ENCODE measurements around the gene ZBTB21.
"Not testable (repeated sequence)": the region's sequence is repeated elsewhere in the genome, so short reads cannot be mapped to it uniquely, and the experiment has no call there.

Gene ZBTB21

DNA sequence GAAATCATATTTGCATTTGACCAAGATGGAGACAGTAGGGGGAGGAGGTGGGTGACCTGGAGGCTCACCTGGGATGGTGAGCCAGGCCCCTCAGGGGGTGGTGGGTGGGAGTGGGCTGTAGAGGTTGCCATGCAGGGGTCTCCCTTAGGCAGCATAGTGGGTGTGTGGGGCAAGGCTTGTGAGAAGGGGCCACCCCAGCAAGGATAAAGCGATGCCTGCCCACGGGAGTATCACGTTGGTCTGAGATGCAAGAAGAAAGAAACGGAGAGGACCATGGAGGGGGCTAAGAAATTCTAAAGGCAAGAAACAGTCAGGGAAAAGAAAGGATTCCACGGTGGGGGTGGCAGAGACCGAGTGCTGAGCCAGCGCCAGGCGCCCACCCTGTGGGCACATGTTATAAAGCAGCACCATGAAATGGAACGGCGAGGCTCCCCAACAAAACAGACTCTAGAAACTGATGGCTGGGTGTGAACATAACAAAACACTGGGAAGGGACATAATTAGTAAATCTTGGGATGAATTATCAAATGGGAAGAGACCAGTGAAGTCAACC, 44.6 kb downstream of the ZBTB21 start:
- no peak for DNase-seq

DNA sequence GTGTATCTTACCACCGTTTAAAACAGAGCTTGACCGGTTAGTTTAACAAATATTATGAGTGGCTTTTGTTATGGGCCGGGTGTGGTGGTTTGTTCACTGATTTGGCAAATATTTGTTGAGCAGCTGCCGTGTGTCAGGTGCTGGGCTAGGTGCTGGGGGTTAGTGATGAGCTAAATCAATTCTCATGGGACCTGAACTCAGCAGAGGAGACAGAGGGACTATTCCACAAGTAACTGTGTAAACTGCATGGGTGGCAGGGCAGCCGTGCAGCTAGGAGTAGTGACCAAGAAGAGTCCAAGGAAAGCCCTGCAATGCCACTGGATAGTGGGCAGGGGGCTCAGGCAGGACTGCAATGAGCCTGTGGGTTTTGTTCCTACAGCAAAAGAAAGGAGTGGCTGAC, 45.1 kb downstream of the ZBTB21 start:
- DNase-seq: no peak

DNA sequence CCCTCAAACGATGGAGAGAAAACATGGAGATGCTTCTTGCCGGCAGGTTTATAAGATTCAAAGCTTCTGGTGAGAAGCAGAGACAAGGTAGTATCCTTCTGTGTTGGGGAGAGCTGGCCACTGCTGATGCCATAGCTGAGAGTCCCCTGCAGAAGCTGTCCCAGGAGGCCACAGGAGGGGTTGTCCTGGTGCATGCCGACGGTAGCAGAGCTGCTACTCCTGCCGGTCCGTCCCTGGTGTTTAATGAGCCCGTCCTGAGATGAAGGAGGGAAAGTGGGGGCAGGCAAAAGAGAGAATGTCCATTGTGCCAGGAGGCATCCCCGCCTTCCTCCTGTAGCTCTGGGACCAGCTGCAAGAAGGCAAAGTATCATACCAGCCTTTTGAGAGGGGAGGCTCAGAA, 46.0 kb downstream of the ZBTB21 start:
- DNase-seq: no peak

DNA sequence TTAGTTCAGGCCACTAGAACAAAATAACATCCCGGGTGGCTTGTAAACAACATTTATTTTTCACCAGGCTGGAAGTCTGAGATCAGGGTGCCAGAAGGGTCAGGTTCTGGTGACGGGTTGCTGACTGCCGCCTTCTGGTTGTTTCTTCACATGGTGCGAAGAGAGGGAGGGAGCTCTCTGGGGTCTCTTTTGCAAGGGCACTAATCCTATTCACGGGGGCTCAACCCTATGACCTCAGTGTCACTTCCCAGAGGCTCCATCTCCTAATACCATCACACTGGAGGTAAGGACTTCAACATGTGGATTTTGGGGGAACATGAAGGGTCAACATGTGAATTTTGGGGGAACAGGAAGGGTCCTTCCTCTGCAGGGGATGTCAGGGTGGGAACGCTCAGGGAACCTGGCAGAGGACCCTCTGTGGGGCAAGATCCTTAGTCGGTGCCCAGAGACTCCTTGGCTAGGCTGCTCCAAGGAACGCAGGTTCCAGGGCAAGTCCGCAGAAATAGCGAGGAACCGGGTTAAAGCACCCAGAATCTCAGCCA, 47.7 kb downstream of the ZBTB21 start:
- no peak for DNase-seq

DNA sequence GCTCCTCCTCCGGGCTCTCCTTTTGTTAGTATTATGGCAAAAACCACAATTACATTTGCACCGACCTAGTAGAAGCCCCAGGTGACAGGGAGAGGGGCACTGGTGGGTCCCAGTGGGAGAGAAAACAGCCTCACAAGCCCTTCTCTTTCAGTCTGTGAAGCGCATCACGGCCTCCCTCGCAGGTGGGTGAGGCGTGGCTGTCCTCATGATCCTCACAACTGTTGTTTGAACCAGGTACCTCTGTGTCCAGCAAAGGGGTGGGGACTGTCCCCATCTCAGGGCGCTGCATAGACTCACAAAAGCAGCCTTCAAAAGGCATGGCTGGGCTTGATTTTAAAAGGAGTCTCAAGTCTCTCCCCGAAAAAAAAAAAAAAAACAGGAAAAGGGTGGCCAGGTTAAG, 48.4 kb downstream of the ZBTB21 start:
- no peak for DNase-seq

DNA sequence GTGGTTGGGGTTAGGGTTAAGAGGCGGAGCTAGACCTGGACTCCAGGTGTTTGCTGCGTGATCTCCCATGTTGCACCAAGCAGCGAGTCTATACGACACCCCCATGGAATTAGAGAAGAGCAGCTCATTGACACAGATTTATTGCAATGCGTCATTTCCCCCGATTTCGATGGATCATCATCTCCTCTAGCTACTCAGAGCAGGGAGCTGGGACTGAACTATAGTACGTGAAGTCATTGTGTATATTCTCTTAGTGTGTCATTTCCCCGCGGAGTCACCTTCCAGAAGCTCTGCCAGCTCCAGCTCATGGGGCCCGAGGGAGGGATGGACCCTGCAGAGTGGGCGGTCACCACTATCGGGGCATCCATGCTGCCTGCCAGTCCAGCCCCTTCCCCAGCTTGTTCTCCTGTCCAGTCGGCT, 48.9 kb downstream of the ZBTB21 start:
- no peak for DNase-seq

DNA sequence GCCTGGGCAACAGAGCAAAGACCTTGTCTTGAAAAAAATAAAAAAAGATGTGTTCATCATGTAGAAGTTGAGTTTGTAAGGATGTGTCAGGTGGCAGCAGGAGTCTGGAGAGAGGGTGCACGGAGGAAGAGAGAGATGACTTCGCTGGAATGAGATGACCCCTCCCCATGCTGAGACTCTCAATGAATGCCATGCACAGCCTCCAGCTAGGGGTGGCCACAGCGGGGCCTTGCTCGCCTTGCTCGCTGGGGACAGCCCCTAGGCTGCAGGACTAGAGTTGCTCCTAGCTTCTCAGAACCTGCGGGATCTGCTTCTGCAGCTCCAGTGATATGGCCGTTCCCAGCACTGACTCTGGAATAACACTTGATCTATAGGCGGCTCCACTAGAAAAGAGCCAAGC, 49.8 kb downstream of the ZBTB21 start:
- no peak for DNase-seq

DNA sequence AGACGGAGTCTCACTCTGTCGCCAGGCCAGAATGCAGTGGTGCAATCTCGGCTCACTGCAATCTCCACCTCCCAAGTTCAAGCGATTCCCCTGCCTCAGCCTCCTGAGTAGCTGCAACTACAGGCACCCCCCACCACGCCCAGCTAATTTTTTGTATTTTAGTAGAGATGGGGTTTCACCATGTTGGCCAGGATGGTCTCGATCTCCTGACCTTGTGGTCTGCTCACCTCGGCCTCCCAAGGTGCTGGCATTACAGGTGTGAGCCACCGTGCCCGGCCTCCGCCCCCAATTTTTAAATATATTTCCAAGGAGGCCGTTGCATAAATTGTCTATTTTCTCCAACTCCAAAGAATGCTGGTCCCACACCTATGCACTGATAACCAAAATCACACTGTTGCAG, 50.5 kb downstream of the ZBTB21 start:
- DNase-seq: not testable (repeated sequence)

DNA sequence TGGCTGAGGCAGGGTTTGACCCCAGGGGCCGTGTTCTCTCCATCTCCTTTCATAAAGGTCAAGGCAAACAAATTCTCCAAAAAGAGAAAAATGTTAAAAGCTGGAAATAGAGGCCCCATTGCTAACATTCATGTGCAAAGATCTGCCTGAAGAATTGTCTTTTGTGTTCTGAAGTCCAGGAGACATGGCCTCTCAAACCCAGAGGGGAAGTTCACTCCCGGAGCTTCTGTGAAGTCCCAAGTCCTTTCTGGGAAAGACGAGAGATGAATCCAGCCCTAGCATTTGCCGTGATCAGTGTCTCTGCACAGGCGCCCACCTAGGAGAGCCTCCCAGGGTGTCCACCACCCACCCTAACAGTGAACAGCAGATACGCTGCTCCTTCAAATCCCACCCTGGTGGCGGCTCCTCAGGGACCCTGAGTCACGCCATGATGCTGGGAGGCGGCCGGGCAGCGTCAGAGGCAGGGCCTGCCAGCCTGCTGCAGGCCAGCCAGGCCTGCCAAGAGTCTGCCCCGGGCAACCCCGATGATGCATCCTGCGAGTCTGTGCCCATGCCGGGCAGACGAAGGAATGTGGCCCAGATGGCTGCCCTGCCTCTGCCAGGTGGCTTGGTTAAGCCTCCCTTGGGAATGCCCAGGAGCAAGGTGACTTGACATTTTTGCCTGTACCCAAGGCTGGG, 51.1 kb downstream of the ZBTB21 start:
- DNase-seq: no peak

DNA sequence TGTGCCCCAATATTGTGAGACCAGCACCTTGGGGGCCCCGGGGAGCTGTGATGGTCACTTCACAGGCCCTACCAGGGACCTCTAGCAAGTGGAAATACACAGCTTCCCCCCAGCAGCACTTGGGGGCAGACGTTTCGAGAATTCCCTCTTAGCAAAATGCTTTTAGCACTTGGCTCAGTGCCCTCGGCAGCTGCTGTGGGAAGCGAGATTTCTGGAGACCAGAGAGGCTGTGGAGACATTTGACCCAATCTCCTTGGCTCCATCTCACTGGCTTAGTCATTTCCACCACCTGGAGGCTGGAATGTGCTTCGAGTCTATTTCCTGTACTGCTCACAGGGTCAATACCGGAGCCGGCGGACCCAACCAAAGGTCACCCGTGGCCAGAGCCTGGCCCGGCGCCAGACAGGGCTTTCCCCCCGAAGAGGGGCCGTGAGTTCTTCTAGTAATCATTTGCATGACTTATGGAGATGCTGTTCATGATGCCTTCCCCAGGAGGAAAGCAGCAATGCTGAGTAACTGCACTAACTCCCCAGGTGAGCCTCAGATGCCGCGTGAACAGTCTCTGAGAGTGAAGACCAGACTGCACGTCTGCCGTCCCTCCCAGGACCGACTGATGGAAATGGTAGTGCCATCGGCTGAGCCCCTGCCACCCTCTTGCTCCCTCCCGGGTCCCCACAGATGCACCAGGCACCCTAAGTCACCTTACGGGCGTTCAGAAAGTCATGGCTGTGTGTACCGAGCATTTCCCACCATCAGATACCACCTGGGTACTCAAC, 52.0 kb downstream of the ZBTB21 start:
- no peak for DNase-seq

DNA sequence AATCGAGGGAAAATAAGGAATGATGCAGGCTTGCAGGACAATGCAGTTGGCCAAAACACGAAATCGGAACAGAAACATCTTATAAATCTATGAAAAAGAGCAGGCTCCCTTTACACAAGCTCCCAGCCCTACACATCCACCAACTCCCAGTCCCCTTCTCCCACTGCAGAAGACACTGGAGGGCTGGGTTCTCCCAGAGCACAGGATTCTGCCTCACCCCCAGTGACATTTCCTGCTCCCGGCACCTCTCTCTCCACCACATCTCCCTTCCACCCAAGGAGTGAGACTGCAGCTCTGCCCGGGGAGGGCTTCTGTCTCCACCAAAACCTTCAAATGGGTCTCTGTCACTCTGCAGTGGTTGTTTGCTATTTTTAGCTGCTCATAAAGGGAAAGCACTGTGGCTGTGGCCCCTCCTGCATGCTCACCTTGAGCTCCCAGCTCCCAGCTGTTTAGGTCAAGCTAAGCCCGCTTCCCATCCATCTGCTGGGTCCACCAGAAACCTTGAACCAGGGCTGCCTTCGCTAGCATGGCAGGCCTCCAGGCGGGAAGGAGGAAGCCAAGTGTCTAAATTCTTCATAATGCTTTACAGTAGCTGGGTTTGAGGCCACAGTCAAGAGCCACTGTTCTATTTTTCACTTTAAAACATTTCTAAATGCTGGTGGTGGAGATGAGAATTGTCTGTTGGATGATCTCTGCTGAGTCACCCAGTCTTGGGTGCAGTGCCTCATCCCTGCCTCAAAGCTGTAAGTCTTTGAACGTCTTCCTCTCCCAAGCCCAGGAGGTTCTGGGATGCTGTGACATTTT, 53.0 kb downstream of the ZBTB21 start:
- no peak for DNase-seq

DNA sequence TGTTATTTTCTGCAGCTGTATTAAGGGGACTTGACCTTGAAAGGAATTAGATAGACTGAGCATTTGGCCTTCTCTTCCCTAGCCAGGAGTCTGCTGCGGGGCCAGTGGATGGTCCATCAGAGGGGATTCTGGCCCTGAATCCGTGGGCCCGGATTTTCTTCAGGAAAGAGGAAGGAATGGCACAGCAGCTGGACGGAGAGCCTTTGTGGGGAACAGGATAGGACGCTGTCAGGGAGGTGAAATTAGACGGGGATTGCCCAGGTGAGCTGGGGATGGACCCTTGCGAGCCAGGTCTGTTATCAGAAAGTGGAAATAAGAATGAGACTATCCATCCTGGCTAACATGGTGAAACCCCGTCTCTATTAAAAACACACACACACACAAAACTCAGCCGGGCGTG, 54.6 kb downstream of the ZBTB21 start:
- no peak for DNase-seq

DNA sequence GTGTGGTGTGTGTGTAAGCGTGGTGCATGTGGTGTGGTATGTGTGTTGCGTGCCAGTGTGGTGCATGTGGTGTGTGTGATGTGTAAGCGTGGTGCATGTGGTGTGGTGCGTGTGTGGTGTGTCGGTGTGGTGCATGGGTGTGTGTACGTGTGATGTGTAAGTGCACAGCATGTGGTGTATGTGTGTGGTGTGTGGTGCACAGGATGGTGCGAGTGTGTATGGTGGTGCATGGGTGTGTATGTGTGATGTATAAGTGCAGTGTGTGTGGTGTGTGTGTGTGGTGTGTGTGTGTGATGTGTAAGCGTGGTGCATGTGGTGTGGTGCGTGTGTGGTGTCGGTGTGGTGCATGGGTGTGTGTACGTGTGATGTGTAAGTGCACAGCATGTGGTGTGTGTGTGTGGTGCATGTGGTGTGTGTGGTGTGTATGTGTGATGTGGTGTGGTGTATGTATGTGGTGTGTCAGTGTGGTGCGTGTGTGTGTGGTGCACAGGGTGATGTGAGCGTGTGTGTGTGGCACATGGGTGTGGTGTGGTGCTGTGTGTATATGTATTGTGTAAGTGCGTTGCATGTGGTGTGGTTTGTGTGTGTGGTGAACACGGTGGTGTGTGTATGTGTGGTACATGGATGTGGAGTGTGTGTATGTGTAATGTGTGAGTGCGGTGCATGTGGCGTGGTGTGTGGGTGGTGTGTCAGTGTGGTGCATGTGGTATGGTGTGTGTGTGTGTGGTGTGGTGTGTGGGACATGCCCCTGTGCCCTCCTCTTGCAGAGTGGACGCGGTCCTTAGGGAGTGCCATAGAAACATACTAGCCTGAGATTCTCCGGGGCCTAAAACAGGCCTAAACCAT, 55.3 kb downstream of the ZBTB21 start:
- DNase-seq: no peak

DNA sequence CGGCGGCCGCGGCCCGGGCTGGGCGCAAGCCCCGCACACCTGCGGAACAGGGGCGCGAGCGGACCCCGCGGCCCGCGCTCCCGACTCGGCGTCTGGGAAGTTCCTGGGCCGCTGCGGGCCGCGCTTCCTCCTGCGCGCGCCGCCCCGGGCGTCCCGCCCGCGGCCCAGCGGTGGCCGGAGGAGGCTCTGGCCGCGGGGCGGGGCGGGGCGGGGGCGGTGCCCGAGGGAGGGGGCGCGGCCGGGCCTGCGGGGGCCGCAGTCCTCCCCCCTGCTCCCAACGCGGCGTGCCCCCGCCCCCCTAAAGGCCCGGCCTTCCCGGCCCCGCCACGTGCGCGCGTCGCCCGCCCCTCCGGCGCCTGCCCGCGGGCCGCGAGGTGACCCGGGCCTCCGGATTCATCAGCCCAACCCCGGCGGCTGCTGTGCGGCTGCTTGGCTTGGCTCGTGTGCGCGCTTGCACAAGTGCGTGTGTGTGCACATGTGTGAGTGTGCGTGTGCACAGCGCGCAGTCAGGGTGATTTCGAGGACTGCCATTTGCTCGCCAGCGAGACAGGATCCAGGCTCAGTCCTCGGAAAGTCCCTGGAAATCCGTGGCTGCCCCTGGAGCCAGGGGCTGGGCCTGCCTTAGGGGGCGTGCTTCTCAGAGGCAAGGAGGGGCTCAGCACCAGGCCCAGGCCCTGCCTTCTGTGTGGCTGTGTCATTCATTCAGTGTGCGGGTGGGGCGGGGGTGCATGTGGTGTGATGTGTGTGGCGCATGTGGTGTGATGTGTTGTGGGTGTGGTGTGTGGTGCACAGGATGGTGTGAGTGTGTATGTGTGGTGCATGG, 56.1 kb downstream of the ZBTB21 start, which contains the start of gene C2CD2:
C2CD2 (minus strand) TSS at position 188 of the 823 bp plus-strand sequence. CDS start 370 bp downstream, outside the sequence.
- DNase-seq: no peak

DNA sequence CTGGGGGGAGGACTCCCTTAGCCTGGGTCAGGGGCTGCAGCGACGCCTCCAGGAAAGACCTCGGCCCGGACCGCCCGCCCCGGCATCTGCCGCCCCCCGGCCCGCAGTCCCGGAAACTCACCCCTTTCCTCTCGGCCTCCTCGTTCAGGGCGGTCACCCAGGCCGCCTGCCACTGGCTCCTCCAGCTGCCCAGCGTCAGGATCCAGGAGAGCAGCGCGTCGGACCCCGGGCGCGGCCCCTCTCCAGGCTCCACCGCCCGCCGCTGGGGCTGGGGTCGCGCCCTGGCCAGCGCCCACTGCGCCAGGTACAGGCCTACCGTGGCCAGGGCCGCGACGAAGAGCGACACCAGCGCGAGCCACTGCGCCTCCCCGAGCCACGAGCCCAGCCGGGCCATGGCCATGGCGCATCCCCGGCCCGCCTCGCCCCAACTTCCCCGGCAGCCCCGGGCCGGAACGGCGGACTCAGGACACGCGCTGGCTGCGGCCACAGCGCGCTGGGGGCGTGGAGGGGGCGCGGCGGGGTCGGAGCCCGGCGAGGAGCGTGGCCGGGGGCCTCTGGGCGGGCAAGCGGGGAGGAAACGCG, 56.8 kb downstream of the ZBTB21 start:
- DNase-seq: no peak

DNA sequence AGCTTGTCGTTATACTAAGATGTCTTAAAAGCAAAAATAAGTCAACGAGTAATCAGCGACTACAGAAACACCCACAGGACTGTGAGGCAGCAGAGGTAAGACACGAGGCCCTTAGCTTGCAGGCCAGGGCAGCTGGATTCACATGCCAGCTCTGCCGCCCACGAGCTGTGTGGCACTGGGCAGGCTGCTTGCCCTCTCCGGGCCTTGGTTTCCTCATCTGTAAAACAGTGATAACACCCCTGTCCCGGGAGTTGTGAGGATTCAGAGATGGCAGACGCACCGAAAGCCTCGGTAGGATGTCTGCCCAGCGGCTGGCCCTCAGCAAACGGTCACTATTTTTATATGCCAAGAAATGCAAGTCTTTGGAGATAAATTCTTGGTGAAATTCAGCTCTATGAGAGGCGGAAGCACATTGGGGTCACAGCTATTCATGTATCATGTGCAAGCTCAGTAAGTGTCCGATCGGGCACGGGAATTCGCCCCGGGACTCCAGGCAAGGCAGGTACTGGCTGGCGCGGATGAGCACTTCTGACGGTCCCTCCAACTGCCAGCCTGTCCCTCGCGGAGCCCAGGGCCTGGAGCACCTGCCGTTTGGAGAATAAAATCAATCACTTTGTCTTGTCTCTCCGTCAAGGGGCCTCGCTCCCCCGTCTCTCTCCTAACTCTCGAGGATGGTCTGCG, 57.5 kb downstream of the ZBTB21 start:
- DNase-seq: no peak

DNA sequence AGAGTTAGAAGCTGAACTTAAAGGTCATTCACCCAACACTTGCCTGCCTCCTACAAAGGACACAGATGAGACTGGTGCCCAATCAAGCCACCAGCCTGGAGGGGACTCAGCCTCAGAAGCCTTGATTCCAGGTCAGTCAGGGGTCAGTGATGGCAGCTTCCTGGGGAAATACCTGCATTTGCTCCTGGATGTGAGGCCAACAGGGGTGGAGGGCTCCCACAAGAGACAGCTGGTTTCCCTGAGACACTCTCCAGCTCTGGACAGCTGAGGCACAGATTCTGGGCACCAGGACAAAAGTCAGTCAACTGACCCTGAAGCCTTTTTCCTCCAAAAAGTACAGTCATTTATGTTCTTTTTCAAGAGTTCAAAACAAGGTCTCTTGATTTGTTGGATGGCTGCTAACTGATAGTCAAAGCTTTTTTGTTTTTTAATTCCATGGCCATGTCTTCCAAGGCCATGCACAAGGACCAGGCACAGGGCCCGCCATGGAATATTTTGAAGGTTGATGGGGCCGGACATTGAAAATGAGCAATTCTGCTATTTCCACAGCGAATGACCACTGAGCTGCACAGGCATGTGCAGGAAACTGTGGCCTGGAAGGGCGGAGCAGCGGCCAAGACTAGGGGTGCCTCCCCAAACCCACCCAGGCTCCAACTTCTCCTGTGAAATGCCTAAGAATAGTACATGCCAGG, 58.1 kb downstream of the ZBTB21 start:
- DNase-seq: no peak

DNA sequence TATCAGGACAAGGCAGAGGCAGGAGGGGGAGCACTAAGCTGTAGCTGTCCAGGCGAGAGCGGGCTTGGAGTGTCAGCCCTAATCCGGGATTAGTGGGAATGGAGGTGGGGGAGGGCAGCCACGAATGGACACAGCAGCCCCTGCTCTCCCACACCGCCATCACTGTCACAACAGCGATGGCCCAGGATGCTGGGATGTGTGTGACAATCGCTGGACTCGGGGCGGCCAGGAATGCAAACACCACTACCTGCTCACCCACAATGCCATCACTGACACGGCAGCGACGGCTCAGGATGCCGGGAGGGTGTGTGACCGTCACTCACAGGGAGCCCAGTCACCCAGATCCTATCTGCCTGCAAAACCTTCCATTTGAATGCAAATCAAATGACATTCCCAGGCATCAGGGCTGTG, 59.2 kb downstream of the ZBTB21 start:
- no peak for DNase-seq

DNA sequence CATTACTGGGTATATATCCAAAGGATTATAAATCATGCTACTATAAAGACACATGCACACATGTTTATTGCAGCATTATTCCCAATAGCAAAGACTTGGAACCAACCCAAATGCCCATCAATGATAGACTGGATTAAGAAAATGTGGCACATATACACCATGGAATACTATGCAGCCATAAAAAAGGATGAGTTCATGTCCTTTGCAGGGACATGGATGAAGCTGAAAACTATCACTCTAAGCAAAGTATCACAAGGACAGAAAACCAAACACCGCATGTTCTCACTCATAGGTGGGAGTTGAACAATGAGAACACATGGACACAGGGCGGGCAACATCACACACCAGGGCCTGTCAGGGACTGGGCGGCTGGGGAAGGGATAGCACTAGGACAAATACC, 60.5 kb downstream of the ZBTB21 start:
- not testable (repeated sequence) for DNase-seq

DNA sequence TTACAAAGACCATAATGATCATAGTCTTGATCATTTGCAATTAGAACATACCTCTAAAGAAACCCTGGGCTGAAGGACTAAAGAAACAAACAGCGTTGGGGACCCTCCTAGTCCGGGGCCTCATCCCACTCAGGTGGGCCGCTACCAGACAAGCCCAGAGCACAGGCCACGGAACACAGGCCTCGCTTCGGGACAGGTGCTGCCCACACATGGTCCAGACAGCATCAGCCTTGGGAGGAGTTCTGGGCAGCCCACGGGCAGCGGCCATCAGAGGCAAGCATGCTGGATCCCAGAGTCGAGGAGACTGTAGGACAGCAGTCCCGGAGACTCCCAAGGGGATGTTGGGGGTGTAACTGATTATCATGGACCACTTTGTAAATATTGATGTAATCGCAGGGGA, 61.3 kb downstream of the ZBTB21 start:
- no peak for DNase-seq
